SK-N-SH treated with all-trans-retinoic acid at 6 μM for 48 hours (cell line): Measurements from ENCODE around the gene RAD17.
"Not testable (repeated sequence)": the region's sequence is repeated elsewhere in the genome, so short reads cannot be mapped to it uniquely, and the experiment has no call there.

Experiments used
- ATAC-seq: fragments of 200-7000 bp; cut with Tn5 transposase; 3 replicates; pipeline ENCODE4 v1.9.1; 2020; ENCODE audit warnings: mild to moderate bottlenecking, moderate library complexity
- ARNTL ChIP-seq: fragments of 450-650 bp; formaldehyde crosslinking; IDR thresholded peaks from 2 replicates; pipeline ENCODE4 v1.5.0; 2020; ENCODE audit warnings: low read depth, mild to moderate bottlenecking, moderate library complexity, borderline replicate concordance
- BACH2 ChIP-seq: fragments of 250-450 bp; sonication (Bioruptor Pico); IDR thresholded peaks from 2 replicates; pipeline ENCODE4 v1.9.0; 2021; ENCODE audit warnings: mild to moderate bottlenecking, borderline replicate concordance
- CSDC2 ChIP-seq: fragments of 250-450 bp; sonication (Bioruptor Pico); IDR thresholded peaks from 2 replicates; pipeline ENCODE4 v1.5.0; 2020; ENCODE audit warnings: mild to moderate bottlenecking, moderate library complexity
- ESRRG ChIP-seq: fragments of 250-450 bp; sonication (Bioruptor Pico); IDR thresholded peaks from 2 replicates; pipeline ENCODE4 v1.6.1; 2021; ENCODE audit warnings: mild to moderate bottlenecking
- OSR1 ChIP-seq: fragments of 250-450 bp; sonication (Bioruptor Pico); IDR thresholded peaks from 2 replicates; pipeline ENCODE4 v1.8.0; 2022; ENCODE audit warnings: moderate library complexity, mild to moderate bottlenecking, inconsistent platforms
- PPARA ChIP-seq: fragments of 250-450 bp; sonication (Bioruptor Pico); IDR thresholded peaks from 2 replicates; pipeline ENCODE4 v1.5.0; 2020; ENCODE audit warnings: mild to moderate bottlenecking, borderline replicate concordance
- SNAI2 ChIP-seq: fragments of 250-450 bp; sonication (Bioruptor Pico); IDR thresholded peaks from 2 replicates; pipeline ENCODE4 v1.5.0; 2020; ENCODE audit warnings: mild to moderate bottlenecking, moderate library complexity
- TCF4 ChIP-seq: fragments of 250-450 bp; sonication (Bioruptor Pico); IDR thresholded peaks from 2 replicates; pipeline ENCODE4 v1.8.0; 2021; ENCODE audit warnings: mild to moderate bottlenecking, moderate library complexity, borderline replicate concordance
- TOX ChIP-seq: fragments of 250-450 bp; sonication (Bioruptor Pico); IDR thresholded peaks from 2 replicates; pipeline ENCODE4 v1.8.0; 2021; ENCODE audit warnings: mild to moderate bottlenecking, moderate library complexity, borderline replicate concordance
- ZC3H10 ChIP-seq: fragments of 250-450 bp; sonication (Bioruptor Pico); IDR thresholded peaks from 2 replicates; pipeline ENCODE4 v1.5.1; 2021; ENCODE audit warnings: mild to moderate bottlenecking, moderate library complexity
- ZFP3 ChIP-seq: fragments of 250-450 bp; sonication (Bioruptor Pico); IDR thresholded peaks from 2 replicates; pipeline ENCODE4 v1.5.0; 2020; ENCODE audit warnings: mild to moderate bottlenecking, moderate library complexity
- ZFP30 ChIP-seq: fragments of 450-650 bp; formaldehyde crosslinking; IDR thresholded peaks from 2 replicates; pipeline ENCODE4 v1.5.0; 2022; ENCODE audit warnings: mild to moderate bottlenecking, moderate library complexity
- ZNF565 ChIP-seq: fragments of 450-650 bp; formaldehyde crosslinking; conservative IDR thresholded peaks from 2 replicates; pipeline ENCODE4 v1.5.0; 2020; ENCODE audit warnings: low read depth, mild to moderate bottlenecking, moderate library complexity
- ZNF70 ChIP-seq: fragments of 450-650 bp; formaldehyde crosslinking; IDR thresholded peaks from 2 replicates; pipeline ENCODE4 v1.5.0; 2020; ENCODE audit warnings: mild to moderate bottlenecking, moderate library complexity
- ZNF8 ChIP-seq: fragments of 450-650 bp; formaldehyde crosslinking; IDR thresholded peaks from 2 replicates; pipeline ENCODE4 v1.5.0; 2020; ENCODE audit warnings: mild to moderate bottlenecking, moderate library complexity
- TF ChIP-seq, protein P1 (sequence below): fragments of 250-450 bp; sonication (Bioruptor Pico); IDR thresholded peaks from 2 replicates; pipeline ENCODE4 v1.8.0; 2021; ENCODE audit warnings: low read depth, mild to moderate bottlenecking, moderate library complexity, borderline replicate concordance
- TF ChIP-seq, protein P2 (sequence below): fragments of 250-450 bp; sonication (Bioruptor Pico); IDR thresholded peaks from 2 replicates; pipeline ENCODE4 v1.5.1; 2021; ENCODE audit warnings: mild to moderate bottlenecking, moderate library complexity
- TF ChIP-seq, protein P3 (sequence below): fragments of 250-450 bp; sonication (Bioruptor Pico); IDR thresholded peaks from 2 replicates; pipeline ENCODE4 v1.8.0; 2020; ENCODE audit warnings: mild to moderate bottlenecking, moderate library complexity, borderline replicate concordance
- TF ChIP-seq, protein P4 (sequence below): fragments of 250-450 bp; sonication (Bioruptor Pico); IDR thresholded peaks from 2 replicates; pipeline ENCODE4 v1.5.0; 2020; ENCODE audit warnings: mild to moderate bottlenecking, moderate library complexity
- TF ChIP-seq, protein P5 (sequence below): fragments of 250-450 bp; sonication (Bioruptor Pico); IDR thresholded peaks from 2 replicates; pipeline ENCODE4 v1.5.1; 2020; ENCODE audit warnings: low read depth, mild to moderate bottlenecking, moderate library complexity

RAD17 gene

DNA sequence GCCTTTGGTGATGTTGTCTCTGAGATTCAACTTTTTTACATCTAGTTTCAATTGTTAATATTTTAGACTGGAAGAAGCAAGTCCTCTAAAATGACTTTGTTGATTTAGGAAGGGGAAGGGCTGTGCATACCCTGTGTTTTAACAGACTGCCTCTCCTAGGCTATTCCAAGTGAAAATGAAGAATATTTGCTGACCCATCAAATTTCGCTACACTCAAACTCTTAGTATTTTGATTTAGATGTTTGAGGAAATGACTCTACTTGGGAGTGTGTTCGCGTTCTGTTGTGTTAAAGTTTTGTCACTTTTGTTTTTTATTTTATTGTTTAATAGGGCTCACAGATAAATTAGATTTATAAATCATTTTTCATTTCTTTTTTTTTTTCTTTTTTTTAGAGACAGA lies 48.9 kb downstream of the RAD17 start:
- TF ChIP-seq PPARA (CRISPR knock-in tag) (no peak), TCF4 (CRISPR knock-in tag) (no peak), OSR1 (CRISPR knock-in tag) (no peak), SNAI2 (CRISPR knock-in tag) (no peak), ARNTL (CRISPR knock-in tag) (no peak), ZNF70 (CRISPR knock-in tag) (no peak), ZC3H10 (CRISPR knock-in tag) (no peak), ZFP30 (CRISPR knock-in tag) (no peak), ZFP3 (no peak), ZNF8 (CRISPR knock-in tag) (no peak), CSDC2 (CRISPR knock-in tag) (no peak), ESRRG (CRISPR knock-in tag) (no peak), TOX (CRISPR knock-in tag) (no peak), BACH2 (no peak)
- TF ChIP-seq, protein P1, sequence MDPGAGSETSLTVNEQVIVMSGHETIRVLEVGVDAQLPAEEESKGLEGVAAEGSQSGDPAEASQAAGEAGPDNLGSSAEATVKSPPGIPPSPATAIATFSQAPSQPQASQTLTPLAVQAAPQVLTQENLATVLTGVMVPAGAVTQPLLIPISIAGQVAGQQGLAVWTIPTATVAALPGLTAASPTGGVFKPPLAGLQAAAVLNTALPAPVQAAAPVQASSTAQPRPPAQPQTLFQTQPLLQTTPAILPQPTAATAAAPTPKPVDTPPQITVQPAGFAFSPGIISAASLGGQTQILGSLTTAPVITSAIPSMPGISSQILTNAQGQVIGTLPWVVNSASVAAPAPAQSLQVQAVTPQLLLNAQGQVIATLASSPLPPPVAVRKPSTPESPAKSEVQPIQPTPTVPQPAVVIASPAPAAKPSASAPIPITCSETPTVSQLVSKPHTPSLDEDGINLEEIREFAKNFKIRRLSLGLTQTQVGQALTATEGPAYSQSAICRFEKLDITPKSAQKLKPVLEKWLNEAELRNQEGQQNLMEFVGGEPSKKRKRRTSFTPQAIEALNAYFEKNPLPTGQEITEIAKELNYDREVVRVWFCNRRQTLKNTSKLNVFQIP (CRISPR knock-in tag): no peak
- TF ChIP-seq, protein P2, sequence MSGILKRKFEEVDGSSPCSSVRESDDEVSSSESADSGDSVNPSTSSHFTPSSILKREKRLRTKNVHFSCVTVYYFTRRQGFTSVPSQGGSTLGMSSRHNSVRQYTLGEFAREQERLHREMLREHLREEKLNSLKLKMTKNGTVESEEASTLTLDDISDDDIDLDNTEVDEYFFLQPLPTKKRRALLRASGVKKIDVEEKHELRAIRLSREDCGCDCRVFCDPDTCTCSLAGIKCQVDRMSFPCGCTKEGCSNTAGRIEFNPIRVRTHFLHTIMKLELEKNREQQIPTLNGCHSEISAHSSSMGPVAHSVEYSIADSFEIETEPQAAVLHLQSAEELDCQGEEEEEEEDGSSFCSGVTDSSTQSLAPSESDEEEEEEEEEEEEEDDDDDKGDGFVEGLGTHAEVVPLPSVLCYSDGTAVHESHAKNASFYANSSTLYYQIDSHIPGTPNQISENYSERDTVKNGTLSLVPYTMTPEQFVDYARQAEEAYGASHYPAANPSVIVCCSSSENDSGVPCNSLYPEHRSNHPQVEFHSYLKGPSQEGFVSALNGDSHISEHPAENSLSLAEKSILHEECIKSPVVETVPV (CRISPR knock-in tag): no peak
- TF ChIP-seq, protein P3, sequence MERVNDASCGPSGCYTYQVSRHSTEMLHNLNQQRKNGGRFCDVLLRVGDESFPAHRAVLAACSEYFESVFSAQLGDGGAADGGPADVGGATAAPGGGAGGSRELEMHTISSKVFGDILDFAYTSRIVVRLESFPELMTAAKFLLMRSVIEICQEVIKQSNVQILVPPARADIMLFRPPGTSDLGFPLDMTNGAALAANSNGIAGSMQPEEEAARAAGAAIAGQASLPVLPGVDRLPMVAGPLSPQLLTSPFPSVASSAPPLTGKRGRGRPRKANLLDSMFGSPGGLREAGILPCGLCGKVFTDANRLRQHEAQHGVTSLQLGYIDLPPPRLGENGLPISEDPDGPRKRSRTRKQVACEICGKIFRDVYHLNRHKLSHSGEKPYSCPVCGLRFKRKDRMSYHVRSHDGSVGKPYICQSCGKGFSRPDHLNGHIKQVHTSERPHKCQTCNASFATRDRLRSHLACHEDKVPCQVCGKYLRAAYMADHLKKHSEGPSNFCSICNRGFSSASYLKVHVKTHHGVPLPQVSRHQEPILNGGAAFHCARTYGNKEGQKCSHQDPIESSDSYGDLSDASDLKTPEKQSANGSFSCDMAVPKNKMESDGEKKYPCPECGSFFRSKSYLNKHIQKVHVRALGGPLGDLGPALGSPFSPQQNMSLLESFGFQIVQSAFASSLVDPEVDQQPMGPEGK (CRISPR knock-in tag): no peak
- TF ChIP-seq, protein P4, sequence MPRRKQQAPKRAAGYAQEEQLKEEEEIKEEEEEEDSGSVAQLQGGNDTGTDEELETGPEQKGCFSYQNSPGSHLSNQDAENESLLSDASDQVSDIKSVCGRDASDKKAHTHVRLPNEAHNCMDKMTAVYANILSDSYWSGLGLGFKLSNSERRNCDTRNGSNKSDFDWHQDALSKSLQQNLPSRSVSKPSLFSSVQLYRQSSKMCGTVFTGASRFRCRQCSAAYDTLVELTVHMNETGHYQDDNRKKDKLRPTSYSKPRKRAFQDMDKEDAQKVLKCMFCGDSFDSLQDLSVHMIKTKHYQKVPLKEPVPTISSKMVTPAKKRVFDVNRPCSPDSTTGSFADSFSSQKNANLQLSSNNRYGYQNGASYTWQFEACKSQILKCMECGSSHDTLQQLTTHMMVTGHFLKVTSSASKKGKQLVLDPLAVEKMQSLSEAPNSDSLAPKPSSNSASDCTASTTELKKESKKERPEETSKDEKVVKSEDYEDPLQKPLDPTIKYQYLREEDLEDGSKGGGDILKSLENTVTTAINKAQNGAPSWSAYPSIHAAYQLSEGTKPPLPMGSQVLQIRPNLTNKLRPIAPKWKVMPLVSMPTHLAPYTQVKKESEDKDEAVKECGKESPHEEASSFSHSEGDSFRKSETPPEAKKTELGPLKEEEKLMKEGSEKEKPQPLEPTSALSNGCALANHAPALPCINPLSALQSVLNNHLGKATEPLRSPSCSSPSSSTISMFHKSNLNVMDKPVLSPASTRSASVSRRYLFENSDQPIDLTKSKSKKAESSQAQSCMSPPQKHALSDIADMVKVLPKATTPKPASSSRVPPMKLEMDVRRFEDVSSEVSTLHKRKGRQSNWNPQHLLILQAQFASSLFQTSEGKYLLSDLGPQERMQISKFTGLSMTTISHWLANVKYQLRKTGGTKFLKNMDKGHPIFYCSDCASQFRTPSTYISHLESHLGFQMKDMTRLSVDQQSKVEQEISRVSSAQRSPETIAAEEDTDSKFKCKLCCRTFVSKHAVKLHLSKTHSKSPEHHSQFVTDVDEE (CRISPR knock-in tag): no peak
- no peak for ATAC-seq

DNA sequence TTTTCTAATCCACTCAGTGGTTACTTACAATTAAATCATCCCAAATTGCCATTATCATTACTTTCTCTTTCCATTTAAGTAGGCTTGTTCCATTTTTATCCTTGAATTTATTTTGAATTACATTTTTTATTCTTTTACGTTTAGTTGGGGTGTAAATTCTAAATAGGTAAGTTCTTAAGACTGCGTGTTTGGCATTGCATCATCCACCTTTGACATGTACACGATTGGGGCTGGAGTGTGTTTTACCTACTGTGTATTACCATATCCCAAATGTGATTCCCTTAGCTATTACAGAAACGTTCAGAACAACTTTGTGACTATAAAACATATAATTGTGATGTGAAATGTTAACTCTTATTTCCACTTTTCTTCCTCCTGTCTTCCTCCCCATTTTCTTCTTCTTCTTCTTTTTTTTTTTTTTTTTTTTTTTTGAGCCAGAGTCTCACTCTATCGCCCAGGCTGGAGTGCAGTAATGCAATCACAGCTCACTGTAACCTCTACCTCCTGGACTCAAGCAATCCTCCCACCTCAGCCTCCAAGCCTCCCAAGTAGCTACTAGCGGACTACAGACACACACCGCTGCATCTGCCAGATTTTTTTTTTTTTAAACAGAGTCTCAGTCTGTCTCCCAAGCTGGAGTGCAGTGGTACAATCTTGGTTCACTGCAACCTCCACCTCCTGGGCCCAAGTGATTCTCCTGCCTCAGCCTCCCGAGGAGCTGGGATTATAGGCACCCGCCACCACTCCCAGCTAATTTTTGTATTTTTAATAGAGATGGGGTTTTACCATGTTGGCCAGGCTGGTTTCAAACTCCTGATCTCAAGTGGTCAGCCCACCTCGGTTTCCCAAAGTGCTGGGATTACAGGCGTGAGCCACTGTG lies 62.0 kb downstream of the RAD17 start:
- no peak for ATAC-seq
- TF ChIP-seq OSR1 (CRISPR knock-in tag) (no peak), SNAI2 (CRISPR knock-in tag) (no peak), ZFP3 (no peak)
- TF ChIP-seq, protein P5, sequence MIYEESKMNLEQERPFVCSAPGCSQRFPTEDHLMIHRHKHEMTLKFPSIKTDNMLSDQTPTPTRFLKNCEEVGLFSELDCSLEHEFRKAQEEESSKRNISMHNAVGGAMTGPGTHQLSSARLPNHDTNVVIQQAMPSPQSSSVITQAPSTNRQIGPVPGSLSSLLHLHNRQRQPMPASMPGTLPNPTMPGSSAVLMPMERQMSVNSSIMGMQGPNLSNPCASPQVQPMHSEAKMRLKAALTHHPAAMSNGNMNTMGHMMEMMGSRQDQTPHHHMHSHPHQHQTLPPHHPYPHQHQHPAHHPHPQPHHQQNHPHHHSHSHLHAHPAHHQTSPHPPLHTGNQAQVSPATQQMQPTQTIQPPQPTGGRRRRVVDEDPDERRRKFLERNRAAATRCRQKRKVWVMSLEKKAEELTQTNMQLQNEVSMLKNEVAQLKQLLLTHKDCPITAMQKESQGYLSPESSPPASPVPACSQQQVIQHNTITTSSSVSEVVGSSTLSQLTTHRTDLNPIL: no peak
- TF ChIP-seq, all 23 proteins: peak for 0

DNA sequence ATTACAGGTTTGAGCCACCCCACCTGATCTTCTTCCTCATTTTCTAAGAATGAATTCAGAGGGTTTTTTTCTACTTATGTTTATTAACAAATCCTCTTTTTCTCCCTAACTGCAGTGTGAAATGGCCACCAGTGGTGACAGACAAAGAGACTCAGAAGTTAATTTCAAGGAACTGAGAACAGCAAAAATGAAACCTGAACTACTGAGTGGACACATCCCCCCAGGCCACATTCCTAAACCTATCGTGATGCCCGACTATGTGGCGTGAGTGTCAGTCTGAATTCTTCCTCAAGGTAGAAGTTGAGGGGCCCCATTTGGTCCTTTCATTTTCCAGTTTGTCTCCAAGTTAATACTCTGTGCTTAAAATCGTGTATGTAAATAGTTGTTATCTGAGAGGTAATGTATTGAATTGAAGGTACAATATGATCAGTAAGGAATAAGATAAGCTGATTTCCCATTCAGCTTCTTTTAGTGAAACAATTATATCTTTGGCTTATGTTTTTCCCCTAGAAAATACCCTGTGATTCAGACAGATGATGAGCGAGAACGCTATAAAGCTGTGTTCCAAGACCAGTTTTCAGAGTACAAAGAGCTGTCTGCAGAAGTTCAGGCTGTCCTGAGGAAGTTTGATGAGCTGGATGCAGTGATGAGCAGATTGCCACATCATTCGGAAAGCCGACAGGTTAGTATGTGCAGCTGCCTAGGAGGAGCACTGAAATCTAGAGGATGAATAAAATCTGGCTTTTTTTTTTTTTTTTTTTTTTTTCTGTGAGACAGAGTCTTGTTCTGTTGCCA lies 63.0 kb downstream of the RAD17 start:
- ATAC-seq: no peak
- TF ChIP-seq ZNF565 (CRISPR knock-in tag): no peak

DNA sequence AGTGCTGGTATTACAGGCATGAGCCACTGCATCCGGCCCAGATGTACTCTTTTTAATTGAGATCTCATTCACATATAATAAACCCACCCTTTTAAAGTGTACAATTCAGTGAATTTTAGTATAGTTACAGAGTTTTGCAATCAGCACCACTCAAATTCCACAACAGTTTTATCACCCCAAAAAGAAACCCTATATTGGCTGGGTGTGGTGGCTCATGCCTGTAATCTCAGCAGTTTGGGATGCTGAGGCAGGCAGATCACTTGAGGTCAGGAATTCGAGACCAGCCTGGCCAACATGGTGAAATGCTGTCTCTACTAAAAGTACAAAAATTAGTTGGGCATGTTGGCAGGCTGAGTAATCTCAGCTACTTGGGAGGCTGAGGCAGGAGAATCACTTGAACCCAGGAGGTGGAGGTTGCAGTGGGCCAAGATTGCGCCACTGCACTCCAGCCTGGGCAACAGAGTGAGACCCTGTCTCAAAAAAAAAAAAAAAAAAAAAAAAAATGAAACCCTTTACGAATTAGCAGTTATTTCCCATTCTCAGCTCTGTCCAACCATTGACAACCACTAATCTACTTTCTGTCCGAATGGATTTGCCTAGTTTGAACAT lies 65.8 kb downstream of the RAD17 start:
- ATAC-seq: not testable (repeated sequence)
